ENCODE results near the gene WDR83. TPM values are rescaled to one million over a fixed set of nuclear protein-coding genes. Genes with fewer than 3 reads are reported as not detected.

WDR83 gene
- total and polyA plus RNA-seq, 4 donors = 7.9 to 15.8 (median 11.8) TPM

GRCh38 chr19:12648088-12648487 lies 18.5 kb upstream of the WDR83 start:
- ATAC-seq (ENCODE audit: insufficient read depth, low FRiP score) (peak; percentile 25), DNase-seq (peak in 1 of 3 donors; percentile 8)
- H3K36me3 ChIP-seq (ENCODE audit: control insufficient read depth in 4 of 4, insufficient read depth in 4 of 4, low read length in 4 of 4) = peaks cover 0 to 9% (median 1%) of the 10 kb centered on the region in 4 donors
- H3K9ac ChIP-seq (ENCODE audit: insufficient read depth in 1 of 2, low read length in 2 of 2) = no peak overlapping the region
- no peaks in the 10 kb centered on the region for H3K9me3 ChIP-seq (ENCODE audit: control insufficient read depth in 4 of 4, insufficient read depth in 3 of 4, low read length in 3 of 4)
- peaks cover 0 to 5% (median 0%) of the 10 kb centered on the region in 5 donors for H3K4me1 ChIP-seq (ENCODE audit: control insufficient read depth in 5 of 5, insufficient read depth in 5 of 5, low read length in 5 of 5)
- no peak overlapping the region for H3K27ac ChIP-seq (ENCODE audit: low read depth in 1 of 2, low read length in 1 of 2)
- no peak overlapping the region for H3K4me3 ChIP-seq
- 26 to 28% methylated on average over 29 of the region's 29 CpGs for WGBS, 2 donors
- no peaks in the 10 kb centered on the region for H3K27me3 ChIP-seq (ENCODE audit: control insufficient read depth in 3 of 3, insufficient read depth in 3 of 3, low read length in 2 of 3)
- TF ChIP-seq, protein P1, sequence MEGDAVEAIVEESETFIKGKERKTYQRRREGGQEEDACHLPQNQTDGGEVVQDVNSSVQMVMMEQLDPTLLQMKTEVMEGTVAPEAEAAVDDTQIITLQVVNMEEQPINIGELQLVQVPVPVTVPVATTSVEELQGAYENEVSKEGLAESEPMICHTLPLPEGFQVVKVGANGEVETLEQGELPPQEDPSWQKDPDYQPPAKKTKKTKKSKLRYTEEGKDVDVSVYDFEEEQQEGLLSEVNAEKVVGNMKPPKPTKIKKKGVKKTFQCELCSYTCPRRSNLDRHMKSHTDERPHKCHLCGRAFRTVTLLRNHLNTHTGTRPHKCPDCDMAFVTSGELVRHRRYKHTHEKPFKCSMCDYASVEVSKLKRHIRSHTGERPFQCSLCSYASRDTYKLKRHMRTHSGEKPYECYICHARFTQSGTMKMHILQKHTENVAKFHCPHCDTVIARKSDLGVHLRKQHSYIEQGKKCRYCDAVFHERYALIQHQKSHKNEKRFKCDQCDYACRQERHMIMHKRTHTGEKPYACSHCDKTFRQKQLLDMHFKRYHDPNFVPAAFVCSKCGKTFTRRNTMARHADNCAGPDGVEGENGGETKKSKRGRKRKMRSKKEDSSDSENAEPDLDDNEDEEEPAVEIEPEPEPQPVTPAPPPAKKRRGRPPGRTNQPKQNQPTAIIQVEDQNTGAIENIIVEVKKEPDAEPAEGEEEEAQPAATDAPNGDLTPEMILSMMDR (IDR thresholded peaks at IDR 0.05; ENCODE audit: control extremely low read depth, extremely low read depth) = no peak

DNA sequence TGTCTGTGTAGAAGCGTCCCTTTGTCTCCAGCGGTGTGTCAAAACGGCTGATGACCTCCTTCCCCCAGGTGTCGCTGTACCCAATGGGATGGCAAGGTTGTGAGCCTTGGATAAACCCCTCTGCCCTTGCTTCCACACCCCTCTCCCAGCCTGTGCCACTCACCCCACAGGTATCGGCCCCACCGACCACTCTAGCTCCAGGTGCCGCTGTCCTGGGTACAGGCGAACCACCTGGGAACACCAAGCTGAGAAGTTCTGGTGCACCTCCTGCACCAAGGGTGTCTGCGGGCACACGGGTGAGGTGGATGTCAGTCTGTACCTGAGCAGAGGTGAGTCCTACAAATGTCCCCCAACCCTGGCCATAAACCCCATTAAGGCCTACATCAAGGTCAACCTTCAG lies 16.7 kb upstream of the WDR83 start:
- WGBS, 2 donors = 96 to 97% methylated on average over 10 of the region's 10 CpGs

DNA sequence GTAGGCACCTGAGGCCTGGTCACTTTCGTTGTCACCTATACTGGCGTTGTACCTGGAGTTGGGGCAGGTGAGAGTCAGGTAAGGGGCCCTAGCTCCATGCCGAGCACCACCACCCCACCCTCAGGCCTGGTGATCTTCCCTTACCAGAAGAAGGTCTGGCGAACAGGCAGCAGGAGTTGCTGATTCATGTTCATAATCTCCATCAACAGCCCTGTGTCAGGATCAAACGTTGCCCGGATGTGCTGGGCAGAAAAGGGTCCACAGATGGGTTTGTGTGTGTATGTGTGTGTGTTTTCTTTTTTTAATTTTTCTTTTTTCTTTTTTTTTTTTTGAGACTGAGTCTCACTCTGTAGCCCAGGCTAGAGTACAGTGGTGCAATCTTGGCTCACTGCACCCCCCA lies 14.4 kb upstream of the WDR83 start:
- no peak for ATAC-seq (ENCODE audit: insufficient read depth, low FRiP score)
- TF ChIP-seq, protein P1 (IDR thresholded peaks at IDR 0.05; ENCODE audit: control extremely low read depth, extremely low read depth) = no peak
- Histone ChIP-seq H3K4me1 (ENCODE audit: control insufficient read depth in 5 of 5, insufficient read depth in 5 of 5, low read length in 5 of 5) (peaks cover 0 to 5% (median 0%) of the 10 kb centered on the region in 5 donors), H3K9ac (ENCODE audit: insufficient read depth in 1 of 2, low read length in 2 of 2) (no peak overlapping the region), H3K36me3 (ENCODE audit: control insufficient read depth in 4 of 4, insufficient read depth in 4 of 4, low read length in 4 of 4) (peaks cover 6 to 28% (median 9%) of the 10 kb centered on the region in 4 donors), H3K4me3 (no peak overlapping the region), H3K27me3 (ENCODE audit: control insufficient read depth in 3 of 3, insufficient read depth in 3 of 3, low read length in 2 of 3) (no peaks in the 10 kb centered on the region), H3K27ac (ENCODE audit: low read depth in 1 of 2, low read length in 1 of 2) (no peak overlapping the region), H3K9me3 (ENCODE audit: control insufficient read depth in 4 of 4, insufficient read depth in 3 of 4, low read length in 3 of 4) (no peaks in the 10 kb centered on the region)
- WGBS, 2 donors = 90 to 93% methylated on average over 6 of the region's 6 CpGs
- DNase-seq = no peak

More for the DNA sequence above, 16.7 kb upstream of the WDR83 start:
- no peak for DNase-seq
- no peak for ATAC-seq (ENCODE audit: insufficient read depth, low FRiP score)
- no peak overlapping the region for H3K9ac ChIP-seq (ENCODE audit: insufficient read depth in 1 of 2, low read length in 2 of 2)
- H3K4me1 ChIP-seq (ENCODE audit: control insufficient read depth in 5 of 5, insufficient read depth in 5 of 5, low read length in 5 of 5) = peaks cover 0 to 5% (median 0%) of the 10 kb centered on the region in 5 donors
- peaks cover 0 to 11% (median 3%) of the 10 kb centered on the region in 4 donors for H3K36me3 ChIP-seq (ENCODE audit: control insufficient read depth in 4 of 4, insufficient read depth in 4 of 4, low read length in 4 of 4)
- TF ChIP-seq, protein P1 (IDR thresholded peaks at IDR 0.05; ENCODE audit: control extremely low read depth, extremely low read depth) = no peak
- H3K27ac ChIP-seq (ENCODE audit: low read depth in 1 of 2, low read length in 1 of 2) = no peak overlapping the region
- H3K27me3 ChIP-seq (ENCODE audit: control insufficient read depth in 3 of 3, insufficient read depth in 3 of 3, low read length in 2 of 3) = no peaks in the 10 kb centered on the region
- H3K4me3 ChIP-seq = no peak overlapping the region
- no peaks in the 10 kb centered on the region for H3K9me3 ChIP-seq (ENCODE audit: control insufficient read depth in 4 of 4, insufficient read depth in 3 of 4, low read length in 3 of 4)

GRCh38 chr19:12655546-12655945 lies 11.1 kb upstream of the WDR83 start:
- H3K4me3 ChIP-seq = no peak overlapping the region
- H3K27me3 ChIP-seq (ENCODE audit: control insufficient read depth in 3 of 3, insufficient read depth in 3 of 3, low read length in 2 of 3) = no peaks in the 10 kb centered on the region
- peaks cover 9 to 40% (median 11%) of the 10 kb centered on the region in 4 donors for H3K36me3 ChIP-seq (ENCODE audit: control insufficient read depth in 4 of 4, insufficient read depth in 4 of 4, low read length in 4 of 4)
- H3K9me3 ChIP-seq (ENCODE audit: control insufficient read depth in 4 of 4, insufficient read depth in 3 of 4, low read length in 3 of 4) = no peaks in the 10 kb centered on the region
- DNase-seq = no peak
- H3K9ac ChIP-seq (ENCODE audit: insufficient read depth in 1 of 2, low read length in 2 of 2) = no peak overlapping the region
- TF ChIP-seq, protein P1 (IDR thresholded peaks at IDR 0.05; ENCODE audit: control extremely low read depth, extremely low read depth) = no peak
- no peaks in the 10 kb centered on the region for H3K4me1 ChIP-seq (ENCODE audit: control insufficient read depth in 5 of 5, insufficient read depth in 5 of 5, low read length in 5 of 5)
- ATAC-seq (ENCODE audit: insufficient read depth, low FRiP score) = no peak
- 95 to 98% methylated on average over 8 of the region's 8 CpGs for WGBS, 2 donors
- H3K27ac ChIP-seq (ENCODE audit: low read depth in 1 of 2, low read length in 1 of 2) = no peak overlapping the region
